DOHH2 (cell line): Measurements from ENCODE around the gene B4GALT1.

Experiments
- H3F3A ChIP-seq: fragments of 200-600 bp; sonication (generic), shearing (Covaris generic); 2 replicates; pipeline ENCODE4 v1.6.0; 2016; ENCODE audit warnings: antibody characterized with exemption, mild to moderate bottlenecking; ENCODE audit not compliant: control insufficient read depth, insufficient read depth
- H3K27ac ChIP-seq: fragments of 200-600 bp; sonication (generic); 2 replicates; pipeline ENCODE4 v1.5.1; 2014; ENCODE audit warnings: low read depth, mild to moderate bottlenecking, low read length, moderate library complexity
- H3K27me3 ChIP-seq: fragments of 200-600 bp; sonication (generic); 2 replicates; pipeline ENCODE4 v1.6.1; 2014; ENCODE audit warnings: mild to moderate bottlenecking, low read length, mixed read lengths; ENCODE audit not compliant: control insufficient read depth
- H3K36me3 ChIP-seq: fragments of 200-600 bp; sonication (generic); 2 replicates; pipeline ENCODE4 v1.6.1; 2014; ENCODE audit warnings: mild to moderate bottlenecking, low read length, moderate library complexity, mixed read lengths; ENCODE audit not compliant: control insufficient read depth
- H3K4me1 ChIP-seq: fragments of 200-600 bp; sonication (generic); 2 replicates; pipeline ENCODE4 v1.6.1; 2014; ENCODE audit warnings: mild to moderate bottlenecking, low read length, mixed read lengths; ENCODE audit not compliant: control insufficient read depth
- H3K4me2 ChIP-seq: fragments of 200-600 bp; sonication (generic); 2 replicates; pipeline ENCODE4 v1.6.0; 2014; ENCODE audit warnings: mild to moderate bottlenecking, low read length, moderate library complexity
- H3K4me3 ChIP-seq: fragments of 200-600 bp; sonication (generic); 2 replicates; pipeline ENCODE4 v1.5.1; 2014; ENCODE audit warnings: mild to moderate bottlenecking, low read length, mixed read lengths
- H3K79me2 ChIP-seq: fragments of 200-600 bp; sonication (generic); 2 replicates; pipeline ENCODE4 v1.6.1; 2014; ENCODE audit warnings: mild to moderate bottlenecking, low read length, mixed read lengths; ENCODE audit not compliant: control insufficient read depth
- H3K9me2 ChIP-seq: fragments of 200-600 bp; sonication (generic); replicated peaks from 2 replicates; pipeline ENCODE4 v1.6.1; 2014; ENCODE audit warnings: mild to moderate bottlenecking, low read length, mixed read lengths; ENCODE audit not compliant: control insufficient read depth
- H3K9me3 ChIP-seq: fragments of 200-600 bp; sonication (generic); 2 replicates; pipeline ENCODE4 v1.6.1; 2014; ENCODE audit warnings: antibody characterized with exemption, low read length, mixed read lengths; ENCODE audit not compliant: control insufficient read depth, insufficient read depth
- H4K20me1 ChIP-seq: fragments of 200-600 bp; sonication (generic); 2 replicates; pipeline ENCODE4 v1.6.0; 2014; ENCODE audit warnings: low read depth, mild to moderate bottlenecking, antibody characterized with exemption, low read length, moderate library complexity; ENCODE audit not compliant: control insufficient read depth, insufficient read depth
- CTCF ChIP-seq: fragments of 200-600 bp; sonication (generic); IDR thresholded peaks from one replicate; pipeline ENCODE4 v1.5.1; 2014; ENCODE audit warnings: antibody characterized with exemption, mild to moderate bottlenecking, low read depth, low read length; ENCODE audit not compliant: poor library complexity, severe bottlenecking
- EZH2phosphoT487 ChIP-seq: fragments of 200-600 bp; sonication (generic); IDR thresholded peaks from 2 replicates; pipeline ENCODE4 v1.6.1; 2017; ENCODE audit warnings: borderline replicate concordance, mild to moderate bottlenecking, antibody characterized with exemption, low read length, moderate library complexity, mixed read lengths

The B4GALT1 gene

GRCh38 chr9:33065157-33066076 is 101.7 kb downstream of the B4GALT1 start:
- Histone ChIP-seq H3F3A (no peaks in the 10 kb centered on the region; the same call in 1 of the 2 replicates), H3K79me2 (peaks cover 2% of the 10 kb centered on the region), H4K20me1 (no peaks in the 10 kb centered on the region), H3K36me3 (peaks cover 78% of the 10 kb centered on the region), H3K27me3 (no peaks in the 10 kb centered on the region), H3K4me1 (peaks cover 14% of the 10 kb centered on the region), H3K9me3 (no peaks in the 10 kb centered on the region), H3K4me2 (peak overlapping the region; percentile 23), H3K27ac (peak overlapping the region; percentile 25), H3K4me3 (no peak overlapping the region), H3K9me2 (no peaks in the 10 kb centered on the region)
- TF ChIP-seq EZH2phosphoT487 (no peak), CTCF (no peak)
